ELF-1 (cell line): ENCODE results near the gene CLIP4.
"Not testable (repeated sequence)": the region's sequence is repeated elsewhere in the genome, so short reads cannot be mapped to it uniquely, and the experiment has no call there.

Source experiments
- DNase-seq: peaks from one replicate; pipeline ENCODE4 v3.0.0-alpha.2; 2016; ENCODE audit warnings: low read depth, low spot score

The CLIP4 gene

DNA sequence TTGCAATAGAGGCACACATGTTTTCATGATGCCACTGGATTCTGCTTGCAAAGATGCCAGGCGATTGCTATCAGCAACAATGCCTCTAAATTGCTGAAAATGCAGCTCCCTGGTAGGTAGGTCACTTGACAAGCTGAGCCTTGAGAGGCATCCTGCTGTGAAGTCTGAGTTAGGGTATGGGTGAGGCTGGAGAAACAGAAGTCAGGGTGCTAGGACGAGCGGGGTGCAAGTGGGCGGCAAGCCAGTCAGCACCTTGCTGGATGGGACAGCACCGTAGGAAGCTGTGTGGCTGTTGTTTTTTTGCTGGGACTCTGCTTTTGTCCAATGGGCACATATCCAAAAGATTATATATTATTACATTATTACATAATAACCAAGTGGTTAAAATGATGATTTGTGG, 10.5 kb upstream of the CLIP4 start:
- no peak for DNase-seq

DNA sequence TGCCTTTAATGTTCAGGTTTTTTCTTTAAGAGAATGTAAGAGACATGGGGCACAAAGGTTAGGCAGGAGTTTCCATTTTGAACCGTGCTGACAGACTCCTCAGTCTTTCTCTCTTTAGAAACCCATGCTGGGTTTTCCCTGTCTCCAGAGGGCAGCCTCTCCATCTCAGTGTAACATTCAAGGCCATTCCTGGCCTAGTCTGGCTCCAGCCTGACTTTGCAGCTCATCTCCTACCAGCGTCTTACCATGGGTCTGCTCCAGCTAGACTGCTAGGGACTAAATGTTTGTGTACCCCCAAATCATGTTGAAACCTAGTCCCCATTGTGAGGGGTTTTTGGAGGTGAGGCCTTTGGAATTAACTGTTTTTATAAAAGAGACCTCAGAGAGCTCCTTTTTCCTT, 9.8 kb upstream of the CLIP4 start:
- DNase-seq, result no peak

GRCh38 chr2:29106256-29106655, 9.0 kb upstream of the CLIP4 start:
- DNase-seq, result no peak

DNA sequence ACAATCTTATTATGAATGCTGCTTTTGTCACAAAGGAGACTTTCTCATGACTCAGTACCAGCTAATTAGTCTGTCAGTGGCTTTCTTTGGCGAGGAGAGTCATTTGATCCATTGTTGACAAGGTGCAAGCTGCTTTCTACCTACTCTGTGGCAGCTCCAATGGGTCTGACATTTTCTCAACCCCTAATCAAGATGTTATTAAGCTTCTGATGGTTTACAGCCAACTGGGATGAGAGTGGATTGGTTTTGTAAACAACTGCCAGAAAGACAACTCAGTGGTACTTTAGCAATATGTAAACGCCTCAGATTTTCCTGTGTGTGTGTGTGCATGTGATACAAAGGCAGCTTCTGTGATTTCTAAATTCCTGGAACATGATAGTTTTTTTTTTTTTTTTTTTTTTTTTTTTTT, 8.2 kb upstream of the CLIP4 start:
- no peak for DNase-seq

GRCh38 chr2:29107547-29107946, 7.7 kb upstream of the CLIP4 start:
- not testable (repeated sequence) for DNase-seq

- no peak for DNase-seq
Measured at GRCh38 chr2:29108225-29108624, 7.0 kb upstream of the CLIP4 start.

DNA sequence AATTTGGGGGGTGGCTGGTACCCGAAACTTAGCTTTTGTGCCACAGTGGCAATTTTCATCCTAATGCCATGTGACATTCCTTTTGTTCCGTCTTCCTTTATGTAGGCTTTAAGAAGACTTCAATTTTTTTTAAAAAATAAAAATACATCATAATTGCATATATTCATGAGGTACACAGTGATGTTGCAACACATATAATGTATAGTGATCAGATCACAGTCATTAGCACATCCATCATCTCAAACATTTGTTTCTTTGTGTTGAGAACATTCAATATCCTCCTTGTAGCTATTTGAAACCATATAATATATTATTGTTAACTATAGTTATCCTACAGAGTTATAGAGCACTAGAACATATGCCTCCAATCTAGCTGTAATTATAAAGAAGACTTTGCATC, 6.0 kb upstream of the CLIP4 start:
- no peak for DNase-seq

DNA sequence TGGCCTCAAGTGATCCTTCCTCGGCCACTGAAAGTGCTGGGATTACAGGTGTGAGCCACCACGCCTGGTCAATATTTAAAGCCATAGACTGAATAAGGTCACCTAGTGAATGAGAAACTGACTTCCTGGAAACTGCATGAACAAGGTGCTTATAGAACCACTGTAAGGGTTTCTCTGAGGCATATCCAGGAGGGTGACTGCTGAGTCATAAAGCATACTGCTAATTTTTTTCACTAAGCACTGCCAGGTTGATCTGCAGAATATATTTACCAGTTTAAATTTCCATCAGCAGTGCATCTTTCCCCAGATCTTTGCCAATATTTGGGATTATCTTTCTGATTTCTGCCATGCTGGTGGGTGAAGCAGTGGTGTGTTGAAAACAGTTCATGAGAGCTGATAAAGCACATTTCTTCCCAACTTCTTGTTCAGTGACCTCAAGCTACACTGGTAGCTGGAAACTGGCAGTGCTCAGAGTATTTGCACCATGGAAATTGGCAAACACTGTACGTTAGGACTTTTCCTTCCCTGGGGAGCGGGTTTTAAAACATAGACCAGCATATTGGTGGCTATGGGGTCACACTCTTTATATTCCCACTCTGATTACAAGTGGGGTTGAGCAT, 4.2 kb upstream of the CLIP4 start:
- DNase-seq, result no peak

DNA sequence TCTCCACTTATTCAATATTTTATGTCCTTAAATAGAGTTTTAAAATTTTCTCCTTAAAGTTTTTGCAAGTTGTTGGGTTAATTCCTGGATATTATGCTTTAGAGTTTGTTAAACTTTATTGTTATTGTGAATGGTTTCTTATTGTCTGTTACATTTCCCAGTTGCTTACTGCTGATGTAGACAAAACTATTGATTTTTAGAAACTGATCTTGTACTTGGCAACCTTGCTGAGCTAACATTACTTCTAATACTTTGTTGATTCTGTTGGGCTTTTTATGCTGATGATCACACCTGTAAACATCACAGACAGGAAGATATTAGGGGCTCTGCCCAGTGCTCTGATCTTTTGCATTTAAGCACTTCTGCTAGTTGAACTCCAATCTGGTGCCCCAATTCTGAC, 2.8 kb upstream of the CLIP4 start:
- DNase-seq, result no peak

- DNase-seq, result no peak
Measured at GRCh38 chr2:29113027-29113686, 2.1 kb upstream of the CLIP4 start.

DNA sequence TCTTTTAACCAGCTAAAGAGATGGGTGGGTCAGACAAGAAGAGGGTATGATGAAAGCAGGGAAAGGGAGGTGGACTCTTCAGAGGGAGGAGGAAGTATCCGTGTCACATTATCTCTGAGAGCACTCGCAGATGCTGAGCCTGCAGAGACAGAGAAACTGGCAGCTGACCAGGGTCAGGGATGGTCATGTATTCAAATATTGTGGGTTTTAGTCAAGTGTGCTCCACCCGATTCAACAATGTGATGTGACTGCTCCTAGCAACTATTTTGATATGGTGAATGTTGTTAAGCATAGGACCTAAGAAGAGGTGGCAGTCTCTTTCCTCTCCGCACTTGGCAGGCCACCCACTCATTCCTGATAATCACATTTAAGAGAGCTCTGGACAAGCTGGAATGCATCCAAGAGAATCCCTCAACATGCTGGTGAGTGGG, 1.3 kb upstream of the CLIP4 start:
- DNase-seq, result no peak

- no peak for DNase-seq
Measured at GRCh38 chr2:29114586-29114945, 649 bp upstream of the CLIP4 start.

DNA sequence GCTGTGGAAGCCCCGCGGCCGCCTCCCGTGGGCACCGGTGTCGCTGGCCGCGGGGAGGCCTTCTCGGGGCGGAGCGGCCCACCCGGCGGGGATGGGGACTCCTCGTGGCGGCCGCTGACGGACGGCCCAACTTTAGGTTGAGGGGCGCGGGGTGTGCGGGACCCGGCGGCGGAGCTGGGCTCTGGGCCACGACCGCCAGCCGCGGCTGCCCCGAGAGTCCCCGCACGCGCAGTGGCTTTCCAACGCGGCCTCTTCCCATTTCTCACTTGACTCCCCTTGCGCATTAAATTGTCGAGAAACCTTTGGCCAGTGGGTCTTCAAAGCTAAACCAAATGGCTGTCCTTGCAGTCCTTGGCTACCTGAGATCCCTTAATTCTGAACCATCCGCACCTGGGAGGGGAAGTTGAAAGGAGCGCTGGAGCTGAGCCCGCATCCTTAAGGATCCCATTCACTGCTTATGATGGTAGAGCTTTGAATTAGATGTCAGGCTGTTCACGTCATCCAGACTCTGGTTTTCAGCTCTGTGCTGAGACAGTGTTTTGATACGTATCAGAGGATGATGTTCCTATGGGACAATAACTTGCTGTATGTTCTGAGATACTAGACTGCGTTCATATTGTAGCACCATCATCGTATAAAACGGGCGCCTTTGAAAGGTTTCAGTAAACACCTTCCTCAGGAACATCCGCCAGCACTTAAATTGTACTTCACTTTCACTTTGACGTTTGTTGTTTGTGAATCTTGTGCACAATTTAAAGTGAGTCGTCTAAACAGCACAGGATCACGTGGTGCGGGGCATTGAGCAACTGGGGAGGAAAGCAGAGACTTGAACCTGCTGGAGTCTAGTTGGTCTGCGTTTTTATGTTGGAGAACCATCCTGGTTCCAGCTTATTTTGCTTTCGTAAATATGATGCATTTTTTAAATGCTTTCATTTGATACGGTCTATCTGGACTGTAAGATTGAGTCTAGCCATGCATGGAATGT, 874 bp downstream of the CLIP4 start:
- no peak for DNase-seq

- DNase-seq, result no peak
Measured at GRCh38 chr2:29117636-29118303, 2.6 kb downstream of the CLIP4 start.

- no peak for DNase-seq
Measured at GRCh38 chr2:29119211-29119610, 4.0 kb downstream of the CLIP4 start.

DNA sequence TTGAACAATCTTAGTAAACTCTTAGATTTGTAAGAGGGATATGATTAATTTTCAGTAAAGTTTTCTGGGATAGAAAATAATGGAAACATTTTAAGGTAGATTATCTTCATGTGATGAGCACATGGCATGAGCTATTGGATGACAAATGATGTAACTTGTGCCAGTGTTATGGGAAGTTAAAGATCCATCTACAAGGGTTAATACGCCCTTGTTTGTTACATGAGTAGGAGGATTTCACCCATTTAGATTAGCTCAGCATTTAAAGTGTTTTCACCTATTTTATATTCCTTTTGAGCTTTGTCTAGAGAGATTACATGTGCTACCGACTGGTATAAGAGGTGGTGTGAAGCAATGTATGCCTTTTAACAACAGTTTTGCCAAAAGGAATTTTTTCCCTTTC, 5.6 kb downstream of the CLIP4 start:
- no peak for DNase-seq

- DNase-seq, result no peak
Measured at GRCh38 chr2:29123617-29124349, 8.6 kb downstream of the CLIP4 start.

GRCh38 chr2:29124504-29124903, 9.3 kb downstream of the CLIP4 start:
- DNase-seq, result no peak

DNA sequence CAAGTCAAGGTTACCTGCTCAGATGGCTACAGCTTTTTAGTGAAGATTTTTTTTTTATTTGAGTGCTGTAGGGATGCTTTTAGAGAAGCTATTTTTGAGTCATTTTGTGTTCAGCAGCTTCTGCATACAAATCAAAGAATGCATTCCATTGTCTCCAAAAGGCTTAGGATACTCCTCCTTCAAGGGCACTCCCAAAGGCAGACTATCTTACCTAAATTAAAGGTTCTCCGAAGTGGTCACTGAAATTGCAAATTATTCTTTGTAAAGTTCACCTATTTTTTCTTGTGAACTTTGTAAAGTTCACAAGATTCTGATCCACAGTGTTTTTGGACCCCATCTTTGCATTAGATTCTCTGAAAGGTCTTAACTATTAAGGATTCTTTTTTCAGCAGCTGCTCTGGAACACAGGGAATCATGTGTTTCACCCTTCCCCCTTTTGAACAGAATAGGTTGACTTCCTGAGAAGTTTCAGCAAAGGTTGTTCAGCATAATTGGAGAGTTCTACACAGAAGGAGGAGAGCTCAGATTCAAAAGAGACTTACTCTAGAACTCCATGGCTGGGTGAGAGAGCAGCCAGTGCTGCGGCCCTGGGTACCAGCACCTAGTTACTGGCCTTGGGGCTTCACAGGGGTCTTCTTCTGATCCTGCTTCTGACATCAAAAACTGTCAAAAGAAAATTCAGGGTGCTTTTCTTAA, 14.5 kb downstream of the CLIP4 start:
- no peak for DNase-seq

DNA sequence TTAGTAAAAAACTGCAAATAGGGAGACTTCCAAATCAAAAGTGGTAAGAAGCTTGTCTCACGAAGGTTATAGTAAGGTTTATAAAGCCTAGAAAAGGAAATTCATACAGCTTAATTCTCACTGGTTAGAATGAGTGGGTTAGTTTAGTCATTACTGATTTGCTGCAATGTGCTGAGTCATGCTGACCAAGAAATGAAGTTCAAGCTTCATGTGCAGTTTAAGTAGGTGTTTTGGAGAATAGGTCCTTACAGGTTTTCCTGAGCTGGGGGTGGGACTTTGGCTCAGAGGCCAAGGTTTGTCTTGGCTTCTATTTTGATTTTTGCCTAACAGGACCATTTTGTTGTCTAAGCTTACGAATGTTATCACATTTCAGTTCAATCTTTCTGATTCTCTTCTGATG, 15.1 kb downstream of the CLIP4 start:
- DNase-seq, result peak; percentile 14

- no peak for DNase-seq
Measured at GRCh38 chr2:29134933-29135332, 19.7 kb downstream of the CLIP4 start.
